Measurements from ENCODE around the gene ETAA1. TPM values are rescaled to one million over a fixed set of nuclear protein-coding genes. Genes with fewer than 3 reads are reported as not detected.

Gene ETAA1
- total RNA-seq, 2 donors from 2014 or later = 8.5 to 11.1 TPM

DNA sequence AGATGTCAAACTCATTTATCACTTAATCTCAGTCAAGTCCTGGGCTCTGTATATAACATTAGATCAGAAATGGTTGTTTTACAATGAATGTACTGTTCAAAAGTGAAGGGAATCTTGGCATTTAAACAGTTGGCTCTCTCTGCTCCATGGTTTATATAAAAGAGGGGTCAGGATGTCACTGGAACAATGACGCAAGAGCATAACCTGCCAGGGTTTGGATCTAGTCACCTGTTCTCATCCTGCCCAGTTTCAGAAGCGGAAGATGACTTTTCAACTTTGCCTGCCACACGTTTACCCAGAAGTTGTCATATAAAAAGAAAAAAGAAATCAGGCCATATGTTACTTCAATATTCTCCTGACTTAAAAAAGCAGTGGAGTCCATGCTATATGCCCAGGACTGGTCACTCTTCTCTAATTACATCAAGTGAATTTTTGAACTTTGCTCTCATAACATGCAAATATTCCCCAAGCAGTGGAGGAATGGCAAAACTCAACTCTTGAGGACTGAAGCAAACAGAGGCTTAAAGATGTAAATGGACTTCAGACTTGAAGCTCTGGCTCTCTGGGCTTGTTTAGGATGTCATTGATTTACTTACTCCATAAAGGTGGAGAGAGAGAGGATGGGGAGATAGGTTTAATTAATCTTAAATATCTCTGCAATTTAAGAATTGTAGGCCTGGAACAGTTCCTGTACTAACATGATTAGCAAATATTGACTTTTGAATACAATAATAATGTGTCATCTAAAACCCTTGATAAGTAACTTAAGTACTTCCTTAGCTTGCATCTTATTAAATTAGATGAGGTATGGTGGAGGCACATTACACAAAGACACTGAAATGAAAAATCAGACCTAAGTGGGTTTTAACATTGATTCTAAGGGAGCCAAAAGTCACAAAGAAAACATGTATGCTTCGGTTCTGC, 58.3 kb downstream of the ETAA1 start:
- Mint-ChIP-seq H3K27me3 (peaks cover 11% of the 10 kb centered on the region), H3K4me3 (no peak overlapping the region), H3K27ac (no peak overlapping the region), H3K36me3 (ENCODE audit: low read depth) (no peaks in the 10 kb centered on the region), H3K4me1 (no peaks in the 10 kb centered on the region), H3K9me3 (no peaks in the 10 kb centered on the region)
- no peak for ATAC-seq (replicated peaks)

DNA sequence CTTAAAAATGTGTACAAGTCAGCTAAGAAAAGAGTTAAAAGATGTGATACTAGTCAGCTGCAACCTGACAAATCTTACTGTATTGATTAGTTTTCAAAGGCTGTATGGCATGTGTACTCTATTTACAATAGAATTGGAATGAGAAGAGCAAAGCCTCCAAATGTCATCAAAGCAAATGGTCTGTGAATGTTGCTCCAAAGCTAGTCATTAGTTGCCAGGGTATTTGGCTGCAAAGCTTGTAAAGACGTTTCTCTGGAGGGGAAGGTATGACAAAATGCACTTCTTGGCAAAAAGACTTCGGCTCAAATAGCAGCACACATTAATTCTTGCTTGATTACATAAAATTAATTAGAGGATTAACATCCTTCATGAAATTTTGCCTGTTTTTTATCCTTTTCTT, 59.3 kb downstream of the ETAA1 start:
- H3K27me3 Mint-ChIP-seq = peaks cover 8% of the 10 kb centered on the region
- no peaks in the 10 kb centered on the region for H3K4me1 Mint-ChIP-seq
- H3K27ac Mint-ChIP-seq = no peak overlapping the region
- no peaks in the 10 kb centered on the region for H3K9me3 Mint-ChIP-seq
- H3K4me3 Mint-ChIP-seq = no peak overlapping the region
- ATAC-seq (replicated peaks) = no peak
- no peaks in the 10 kb centered on the region for H3K36me3 Mint-ChIP-seq (ENCODE audit: low read depth)

DNA sequence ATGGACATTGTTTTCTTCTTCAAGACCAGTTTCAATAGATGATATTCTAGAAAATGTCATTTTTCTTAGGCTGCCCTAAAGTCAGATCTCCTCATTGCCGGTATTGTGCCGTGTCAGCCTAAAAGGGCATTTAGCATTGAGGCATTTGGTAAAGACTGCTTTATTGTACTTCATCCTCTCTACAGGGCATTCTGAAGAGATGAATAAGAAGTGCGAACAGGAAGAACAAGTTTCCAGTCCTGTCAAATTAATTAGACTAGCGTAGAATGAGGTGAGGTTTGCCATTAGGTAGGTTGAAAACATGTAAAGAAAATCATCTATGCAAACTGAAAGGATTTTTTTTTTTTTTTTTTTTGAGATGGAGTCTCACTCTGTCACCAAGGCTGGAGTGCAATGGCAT, 60.6 kb downstream of the ETAA1 start:
- Mint-ChIP-seq H3K4me1 (no peaks in the 10 kb centered on the region), H3K27me3 (peaks cover 4% of the 10 kb centered on the region), H3K4me3 (no peak overlapping the region), H3K36me3 (ENCODE audit: low read depth) (no peaks in the 10 kb centered on the region), H3K9me3 (no peaks in the 10 kb centered on the region), H3K27ac (no peak overlapping the region)
- no peak for ATAC-seq (replicated peaks)

- H3K4me1 Mint-ChIP-seq = no peaks in the 10 kb centered on the region
- H3K27me3 Mint-ChIP-seq = peaks cover 7% of the 10 kb centered on the region
- no peaks in the 10 kb centered on the region for H3K9me3 Mint-ChIP-seq
- no peak overlapping the region for H3K4me3 Mint-ChIP-seq
- H3K27ac Mint-ChIP-seq = no peak overlapping the region
- H3K36me3 Mint-ChIP-seq (ENCODE audit: low read depth) = no peaks in the 10 kb centered on the region
- ATAC-seq (replicated peaks) = no peak
These were observed 62.6 kb downstream of the ETAA1 start for GRCh38 chr2:67459761-67460160.

Data from activated T-helper 17 cell treated with anti-CD3 and anti-CD28 coated beads, Interleukin-2, amount 50 U/mL, for 72 hours (primary cell).